CD4-positive, alpha-beta T cell treated with Interleukin-10 for 1 hour (primary cell): Measurements from ENCODE around the gene MSL3.

Experiments used
- DNase-seq: peaks from one replicate; pipeline ENCODE4 v3.0.0-alpha.2; 2020

MSL3 gene

DNA sequence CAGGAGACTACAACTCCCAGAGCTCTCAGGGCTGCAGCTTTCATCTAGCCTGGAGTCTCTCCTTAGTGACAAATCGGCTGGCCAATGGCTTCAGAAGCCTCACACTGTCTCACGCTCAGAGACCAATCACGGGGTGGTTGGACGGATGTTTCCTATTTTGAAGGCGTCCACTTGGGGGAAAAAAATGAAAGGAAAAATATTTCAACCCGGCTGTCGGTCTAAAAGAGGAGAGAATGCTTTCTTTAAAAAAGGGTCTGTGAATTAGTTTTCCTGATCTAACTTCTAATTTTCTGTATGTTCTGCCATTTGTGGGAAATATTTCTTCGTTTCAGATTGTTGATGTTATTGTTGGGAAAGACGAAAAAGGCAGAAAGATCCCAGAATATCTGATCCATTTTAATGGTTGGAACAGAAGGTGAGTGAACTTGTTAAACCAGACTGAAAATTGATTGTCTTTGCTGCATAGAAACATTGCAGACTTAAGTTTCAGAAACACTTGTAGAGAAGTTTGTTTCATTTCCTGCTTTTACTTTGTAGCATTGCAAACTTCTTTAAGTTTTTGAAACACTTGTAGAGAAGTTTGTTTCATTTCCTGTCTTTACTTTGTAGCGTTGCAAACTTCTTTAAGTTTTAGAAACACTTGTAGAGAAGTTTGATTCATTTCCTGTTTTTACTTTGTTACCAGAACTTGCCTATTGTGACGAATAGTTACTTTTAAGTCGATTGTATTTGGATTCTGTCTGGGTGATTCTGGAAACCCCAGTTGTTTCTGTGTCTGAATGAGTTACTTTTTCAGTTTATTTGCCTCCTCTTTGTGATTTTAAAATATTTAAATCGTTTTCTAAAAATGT is 1.6 kb downstream of the MSL3 start:
- DNase-seq = peak; percentile 87

- peak; percentile 24 for DNase-seq
These were observed 2.9 kb downstream of the MSL3 start for GRCh38 chrX:11760958-11761357.

GRCh38 chrX:11764602-11765067 is 6.6 kb downstream of the MSL3 start:
- DNase-seq = no peak

GRCh38 chrX:11765449-11765848 is 7.4 kb downstream of the MSL3 start:
- no peak for DNase-seq

DNA sequence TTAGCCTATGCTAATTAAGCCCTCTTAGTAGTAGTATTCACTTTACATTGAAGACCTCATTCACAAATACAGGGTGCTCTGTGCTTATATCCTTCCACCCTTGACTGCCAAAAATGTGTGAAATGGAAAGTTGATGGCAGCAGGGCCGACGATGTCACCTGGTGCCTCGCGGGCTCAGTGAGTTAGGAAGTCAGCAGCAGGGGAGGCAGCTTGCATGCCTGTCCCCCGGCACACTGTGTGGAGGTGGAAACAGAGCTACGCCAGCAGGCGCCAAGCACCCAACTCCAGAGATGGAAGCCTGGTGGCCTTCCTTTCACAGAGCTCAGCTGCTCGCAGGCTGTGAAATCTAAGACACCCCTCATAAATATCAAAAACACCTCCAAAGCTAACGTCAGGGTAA is 8.4 kb downstream of the MSL3 start:
- peak; percentile 28 for DNase-seq

DNA sequence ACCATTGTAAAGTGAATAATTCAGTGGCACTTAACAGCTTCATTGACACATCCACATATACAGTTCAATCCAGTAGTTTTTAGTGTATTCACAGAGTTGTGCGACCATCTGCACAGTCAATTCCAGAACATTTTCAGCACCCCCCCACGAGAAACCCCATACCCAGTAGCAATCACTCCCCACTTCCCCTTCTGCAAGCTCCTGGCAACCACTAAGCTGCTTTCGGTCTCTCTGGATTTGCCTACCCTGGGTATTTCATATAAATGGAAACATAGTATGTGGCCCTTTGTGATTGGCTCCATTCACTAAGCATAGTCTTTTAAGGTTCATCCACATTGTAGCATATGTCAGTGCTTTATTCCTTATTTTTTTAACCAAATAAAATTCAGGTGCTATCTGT is 10.0 kb downstream of the MSL3 start:
- no peak for DNase-seq

- DNase-seq = peak; percentile 73
These were observed 12.3 kb downstream of the MSL3 start for GRCh38 chrX:11770320-11770719.

DNA sequence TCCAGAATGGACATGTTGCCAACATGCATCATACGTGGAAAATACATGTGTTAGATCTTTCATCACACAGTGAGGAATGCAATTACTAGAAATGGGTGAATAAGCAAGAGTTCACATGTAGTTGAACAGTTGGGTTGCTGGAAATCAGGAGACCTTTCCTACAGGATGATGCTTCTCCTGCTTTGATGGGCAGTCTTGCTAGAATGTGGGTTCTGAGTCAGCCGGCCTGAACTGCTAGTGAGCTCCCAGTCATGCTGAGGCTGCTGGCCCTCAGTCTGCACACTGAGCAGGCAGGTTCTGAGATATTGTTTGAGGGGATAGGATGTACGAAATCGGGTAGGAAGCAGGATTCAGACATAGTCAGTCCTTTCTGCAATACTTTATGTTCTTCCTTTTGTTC is 20.2 kb downstream of the MSL3 start:
- DNase-seq = no peak

DNA sequence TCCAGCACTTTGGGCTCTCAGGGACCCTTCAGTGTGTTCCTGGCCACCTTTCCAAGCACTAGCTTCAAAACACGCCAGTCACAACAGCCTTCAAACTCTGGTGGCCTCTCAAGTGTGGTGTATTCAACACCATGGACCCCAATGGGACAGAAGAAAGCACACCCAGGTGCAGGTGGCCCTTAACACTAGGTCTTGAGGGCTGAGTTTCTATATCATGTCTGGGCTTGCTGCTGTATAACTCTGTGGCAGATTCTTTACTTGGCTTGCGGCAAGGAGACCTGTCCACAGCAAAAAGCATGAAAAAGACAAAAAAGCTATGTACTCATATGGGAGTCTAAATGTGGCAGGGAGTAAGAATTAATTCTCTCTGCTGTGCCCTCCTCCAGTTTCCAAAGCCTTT is 23.1 kb downstream of the MSL3 start:
- no peak for DNase-seq

DNA sequence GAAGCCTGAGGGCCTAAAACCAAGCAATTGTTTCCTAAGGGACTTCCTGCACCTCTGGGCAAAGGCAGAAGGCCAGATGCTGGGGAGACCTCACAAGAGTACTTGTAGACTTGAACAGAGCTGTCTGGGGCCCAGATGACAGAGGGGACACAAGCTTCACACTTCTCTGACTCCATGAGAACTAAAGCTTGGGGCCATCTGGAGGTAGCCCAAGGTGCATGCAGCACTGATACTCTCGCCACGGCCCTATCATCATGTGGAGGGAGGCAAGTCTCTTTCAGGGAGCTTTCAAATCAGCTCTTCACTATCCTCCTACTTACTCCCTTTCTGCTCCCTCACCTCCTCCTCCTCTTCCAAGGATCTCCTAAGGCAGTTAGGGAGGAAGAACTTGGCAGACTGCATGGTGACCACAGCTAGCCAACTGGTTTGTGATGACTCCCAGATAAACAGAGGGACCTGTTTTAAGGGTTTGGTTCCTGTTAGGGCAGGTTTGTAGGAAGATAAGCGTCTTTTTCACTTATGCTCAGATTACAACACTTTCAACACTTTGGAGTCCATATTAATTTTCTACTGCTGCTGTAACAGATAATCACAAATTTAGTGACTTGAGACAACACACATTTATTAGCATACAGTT is 23.8 kb downstream of the MSL3 start:
- DNase-seq = no peak

DNA sequence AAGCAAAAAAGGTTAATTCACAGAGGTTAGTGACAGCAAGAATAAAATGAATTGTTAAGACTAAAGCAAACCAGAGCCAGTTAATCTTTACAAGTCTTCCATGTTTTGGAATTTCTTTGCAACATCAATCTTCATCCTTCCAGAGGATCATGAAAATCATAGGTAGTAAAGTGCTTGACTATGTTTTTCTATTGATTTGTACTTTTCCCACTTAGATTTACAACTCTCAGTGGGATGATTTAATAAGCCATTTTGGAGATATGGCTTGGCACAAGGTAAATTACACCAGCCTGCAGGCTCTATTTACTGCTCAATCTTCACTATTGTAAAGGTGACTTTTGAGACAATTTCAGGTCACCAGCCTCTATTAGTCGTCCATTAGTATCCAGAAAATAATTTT is 26.5 kb downstream of the MSL3 start:
- DNase-seq = no peak

DNA sequence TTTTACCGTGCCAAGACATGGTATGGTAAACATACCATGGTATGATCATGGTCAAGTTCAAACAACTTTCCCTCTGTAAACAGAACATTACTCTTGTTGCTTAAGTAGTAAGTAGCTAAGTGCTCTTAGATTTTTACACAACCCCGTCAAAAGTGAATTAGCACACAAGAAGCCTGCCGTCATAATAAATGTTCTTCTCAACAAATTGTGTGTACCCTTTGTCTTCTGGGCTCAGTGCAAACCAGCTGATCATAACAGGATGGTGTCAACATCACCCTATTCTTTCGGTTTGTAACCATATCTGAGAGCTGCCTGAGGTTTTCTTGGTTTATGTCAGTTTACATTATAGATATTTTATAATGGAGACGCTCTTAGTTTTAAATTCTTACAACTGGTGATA is 28.8 kb downstream of the MSL3 start:
- no peak for DNase-seq

DNA sequence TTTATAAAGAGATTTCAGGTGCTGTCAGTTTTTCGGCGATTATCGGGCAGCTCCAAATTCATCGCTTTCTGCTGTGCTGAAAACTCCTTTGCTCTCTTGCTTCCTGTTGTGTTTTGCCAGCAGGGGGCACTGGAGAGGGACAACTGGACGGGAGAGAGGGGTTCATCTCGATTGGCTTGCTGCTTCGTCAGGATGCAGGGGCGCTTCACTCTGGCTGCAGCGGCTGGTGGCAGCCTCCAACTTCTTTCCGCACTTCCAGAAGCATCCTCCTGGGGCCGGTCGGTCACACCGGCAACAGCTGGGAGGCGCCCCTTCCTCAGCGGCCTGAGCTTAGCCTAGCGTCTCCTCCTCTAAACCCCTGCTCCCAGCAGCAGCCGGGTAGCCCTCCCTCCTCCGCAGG is 29.5 kb downstream of the MSL3 start:
- DNase-seq = peak; percentile 74

- no peak for DNase-seq
These were observed 31.8 kb downstream of the MSL3 start for GRCh38 chrX:11789809-11790208.

DNA sequence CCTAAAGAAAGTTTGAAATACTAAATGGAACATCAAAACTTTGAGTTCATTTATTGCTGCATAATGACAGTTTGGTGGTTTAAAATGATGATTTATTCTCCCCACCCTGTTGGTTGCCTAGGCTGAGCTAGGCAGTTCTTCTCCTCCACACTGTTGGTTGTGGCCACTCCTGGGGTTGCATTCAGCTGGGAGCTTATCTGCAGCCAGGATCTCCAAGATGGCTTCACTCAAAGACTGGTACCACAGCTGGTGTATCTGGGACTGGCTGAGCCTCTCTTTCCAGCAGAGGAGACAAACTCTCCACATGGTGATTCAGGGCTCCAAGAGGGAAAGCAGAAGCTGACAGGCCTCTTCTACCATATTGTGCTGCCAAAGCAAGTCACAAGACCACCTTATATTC is 33.1 kb downstream of the MSL3 start:
- no peak for DNase-seq

GRCh38 chrX:11791537-11791936 is 33.5 kb downstream of the MSL3 start:
- DNase-seq = no peak

GRCh38 chrX:11792461-11793421 is 34.7 kb downstream of the MSL3 start:
- DNase-seq = peak; percentile 44

GRCh38 chrX:11793734-11794133 is 35.7 kb downstream of the MSL3 start:
- no peak for DNase-seq

DNA sequence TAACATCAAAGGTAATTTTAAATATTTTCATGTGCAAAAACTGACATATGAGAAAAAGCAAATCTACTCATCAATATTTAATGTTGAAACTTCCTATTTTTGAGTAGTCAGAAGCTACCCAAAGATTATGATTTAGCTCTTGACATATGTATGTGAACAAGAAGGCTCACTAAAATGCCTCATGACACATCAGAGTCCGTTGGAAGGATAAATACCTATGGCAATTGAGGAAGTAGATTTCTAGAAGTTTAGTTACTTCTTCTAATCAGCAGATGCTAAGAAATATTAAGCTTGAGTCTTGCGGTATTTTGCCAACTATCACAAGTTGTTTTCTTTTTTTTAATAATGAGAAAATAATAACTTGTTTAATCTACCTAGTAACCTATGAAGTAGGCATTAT is 55.3 kb downstream of the MSL3 start:
- no peak for DNase-seq
